Fibroblast of villous mesenchyme (primary cell): ENCODE results near the gene CCDC192. TPM values are rescaled to one million over a fixed set of nuclear protein-coding genes. Genes with fewer than 3 reads are reported as not detected.

ENCODE experiments used
- DNase-seq: peaks from one replicate; pipeline ENCODE4 v3.0.0-alpha.2; 2010; ENCODE audit warnings: low read depth
- H3K4me3 ChIP-seq: 2 replicates; pipeline ENCODE4 v1.5.1; 2011; ENCODE audit warnings: low read depth, mild to moderate bottlenecking, low read length
- CTCF ChIP-seq: IDR thresholded peaks from 2 replicates; pipeline ENCODE4 v1.5.1; 2012; ENCODE audit warnings: low read depth, mild to moderate bottlenecking, low read length; ENCODE audit not compliant: insufficient read depth
- total RNA-seq: library from RNA; depleted of rRNA; stranded (reverse); fragments of >200 nt; gene quantifications from 2 replicates; pipeline ENCODE4 v1.2.3, GENCODE V29; 2012

The CCDC192 gene
- total RNA-seq, 1 donor: not detected

GRCh38 chr5:127793879-127794278 is 90.7 kb downstream of the CCDC192 start:
- TF ChIP-seq CTCF: no peak
- no peak for DNase-seq
- H3K4me3 ChIP-seq: no peak overlapping the region

DNA sequence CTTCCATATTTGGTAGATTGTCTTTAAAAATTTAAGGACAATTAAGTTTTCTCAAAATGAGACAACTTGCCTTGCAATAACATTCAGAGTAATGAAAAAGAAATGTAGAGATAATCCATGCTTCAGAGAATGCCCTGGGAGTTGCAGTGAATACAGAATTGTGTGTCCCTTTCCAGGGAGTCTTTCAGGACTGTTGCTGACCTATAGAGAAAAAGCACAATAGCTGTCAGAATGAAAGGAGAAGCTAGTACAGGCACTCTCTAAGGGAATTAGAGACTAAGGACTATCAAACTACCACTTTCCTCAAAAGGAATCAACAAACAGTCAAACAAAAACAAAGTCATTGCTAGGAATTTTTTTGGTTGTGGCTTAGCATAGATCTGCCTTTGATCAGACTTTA is 93.0 kb downstream of the CCDC192 start:
- TF ChIP-seq CTCF: no peak
- no peak for DNase-seq
- no peak overlapping the region for H3K4me3 ChIP-seq

DNA sequence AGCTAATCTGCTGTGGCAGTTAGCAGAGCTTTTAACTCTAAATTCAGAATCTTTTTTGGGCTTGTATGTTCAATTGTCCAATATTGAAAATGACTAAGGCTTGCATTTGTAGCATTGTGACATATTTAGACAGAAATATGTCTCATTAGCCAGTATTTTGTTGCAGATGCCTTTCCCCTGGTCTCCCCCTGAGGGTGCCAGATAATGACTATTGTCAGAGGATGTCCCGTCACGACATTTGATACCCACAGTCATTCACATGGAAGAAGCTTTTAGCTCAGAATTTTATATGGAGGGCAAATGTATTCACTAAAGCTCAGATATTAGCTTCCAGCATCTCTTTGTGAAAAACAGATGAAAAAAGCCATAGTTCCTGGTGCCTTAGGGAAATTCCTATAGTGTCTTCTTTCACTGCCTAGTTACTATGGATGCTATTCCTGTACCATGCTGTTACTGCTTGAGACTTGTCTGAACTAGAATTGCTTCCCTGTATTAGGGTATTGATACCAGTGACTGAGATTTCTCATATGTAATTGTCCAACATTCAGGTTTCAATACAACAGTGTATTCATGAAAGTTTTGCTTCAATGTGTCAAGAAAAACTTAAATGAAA is 96.2 kb downstream of the CCDC192 start:
- H3K4me3 ChIP-seq: no peak overlapping the region
- TF ChIP-seq CTCF: no peak
- DNase-seq: no peak

DNA sequence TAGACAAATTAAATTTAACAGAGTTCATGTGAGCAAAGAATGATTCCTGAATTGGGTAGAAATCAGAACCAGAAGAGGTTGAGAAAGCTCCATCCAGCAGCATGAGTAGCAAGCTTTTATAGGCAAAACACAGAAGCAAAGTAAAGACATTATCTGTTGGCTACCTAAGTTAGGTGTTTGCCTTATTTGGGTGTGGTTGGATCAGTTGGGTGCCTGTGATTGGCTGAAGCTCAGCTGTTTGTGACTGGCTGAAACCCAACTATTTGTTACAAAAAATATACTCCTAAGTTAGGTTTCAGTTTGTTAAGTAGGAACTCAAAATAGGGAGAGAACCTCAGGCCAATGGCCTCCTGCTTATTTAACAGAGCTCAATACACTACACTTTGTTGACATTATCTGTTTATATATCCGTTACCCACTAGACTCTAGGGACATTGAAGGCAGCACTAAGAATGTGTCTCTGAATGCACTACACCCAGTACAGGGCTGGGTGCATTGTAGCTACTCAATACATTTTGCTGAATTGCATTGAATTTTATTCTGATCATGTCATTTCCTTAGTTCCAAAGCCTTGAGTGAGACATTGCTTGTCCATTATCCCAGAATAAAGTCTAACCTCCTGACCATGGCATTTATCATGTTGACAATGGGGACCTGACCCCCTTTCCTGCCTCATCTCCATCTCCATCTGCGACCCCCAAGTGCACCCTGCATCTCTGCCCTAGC is 98.7 kb downstream of the CCDC192 start:
- TF ChIP-seq CTCF: no peak
- no peak overlapping the region for H3K4me3 ChIP-seq
- DNase-seq: no peak

GRCh38 chr5:127802477-127802865 is 99.3 kb downstream of the CCDC192 start:
- no peak for DNase-seq
- no peak for TF ChIP-seq CTCF
- no peak overlapping the region for H3K4me3 ChIP-seq

DNA sequence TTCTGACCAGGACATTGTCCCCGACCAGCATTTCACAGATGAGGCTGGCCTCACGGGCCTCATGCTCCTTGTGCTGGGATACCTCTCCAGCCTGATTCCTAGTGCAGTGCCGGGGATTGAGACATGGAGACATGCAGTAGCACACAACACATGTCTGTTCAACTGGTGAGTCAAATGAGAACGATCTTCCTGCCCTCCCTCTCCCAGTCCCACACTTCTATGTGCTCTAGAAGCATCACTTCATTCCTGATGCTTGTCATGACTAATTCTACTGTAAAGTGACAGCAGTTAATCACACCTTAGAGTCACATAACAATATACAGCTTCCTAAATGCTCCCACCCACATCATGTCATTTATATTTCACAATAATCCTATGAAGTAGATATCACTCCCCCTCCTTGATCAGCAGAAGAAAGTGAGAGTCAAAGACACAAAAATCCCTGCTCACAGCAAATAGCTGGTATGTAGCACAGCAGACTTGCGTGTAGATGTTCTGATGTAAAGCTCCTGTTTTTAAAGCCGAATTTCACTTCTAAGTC is 101.8 kb downstream of the CCDC192 start:
- TF ChIP-seq CTCF: no peak
- no peak overlapping the region for H3K4me3 ChIP-seq
- DNase-seq: no peak
